RWPE2 (cell line): ENCODE measurements around the gene RPTOR.
A peak's percentile ranks its signal among the peaks of the same experiment; 100 is the strongest.

ENCODE experiments used
- ATAC-seq: fragments of 200-7000 bp; cut with Tn5 transposase; 3 replicates; pipeline ENCODE4 v1.9.1; 2021; ENCODE audit warnings: low read depth
- DNase-seq: peaks from one replicate; pipeline ENCODE4 v3.0.0-alpha.2; 2020; ENCODE audit warnings: low spot score
- H3K27ac ChIP-seq: fragments of 450-650 bp; 2 replicates; pipeline ENCODE4 v1.5.1; 2017; ENCODE audit warnings: mild to moderate bottlenecking; ENCODE audit not compliant: poor library complexity, severe bottlenecking
- H3K27me3 ChIP-seq: fragments of 250-450 bp; sonication (Bioruptor Pico); 2 replicates; pipeline ENCODE4 v1.5.1; 2021; ENCODE audit warnings: mild to moderate bottlenecking, moderate library complexity; ENCODE audit not compliant: insufficient read depth, poor library complexity, severe bottlenecking
- H3K36me3 ChIP-seq: fragments of 250-450 bp; sonication (Bioruptor Pico); 2 replicates; pipeline ENCODE4 v1.5.1; 2020; ENCODE audit warnings: low read depth, mild to moderate bottlenecking, moderate library complexity
- H3K4me1 ChIP-seq: fragments of 250-450 bp; sonication (Bioruptor Pico); 2 replicates; pipeline ENCODE4 v1.5.1; 2021; ENCODE audit warnings: mild to moderate bottlenecking, moderate library complexity; ENCODE audit not compliant: insufficient read depth, poor library complexity, severe bottlenecking
- H3K4me3 ChIP-seq: fragments of 250-450 bp; sonication (Bioruptor Pico); 2 replicates; pipeline ENCODE4 v1.5.1; 2021; ENCODE audit warnings: mild to moderate bottlenecking, moderate library complexity; ENCODE audit not compliant: severe bottlenecking
- H3K9me3 ChIP-seq: fragments of 250-450 bp; sonication (Bioruptor Pico); 2 replicates; pipeline ENCODE4 v1.5.1; 2021; ENCODE audit warnings: mild to moderate bottlenecking, moderate library complexity; ENCODE audit not compliant: severe bottlenecking
- CTCF ChIP-seq: fragments of 450-650 bp; IDR thresholded peaks from one replicate; pipeline ENCODE4 v1.5.1; 2017; ENCODE audit warnings: mild to moderate bottlenecking, moderate library complexity; ENCODE audit not compliant: poor library complexity, severe bottlenecking

RPTOR gene

GRCh38 chr17:80845069-80845862 lies 300.6 kb downstream of the RPTOR start:
- DNase-seq (peak; percentile 56), ATAC-seq (no peak)
- H3K27ac ChIP-seq = no peak overlapping the region
- peaks cover under 1% of the 10 kb centered on the region for H3K4me1 ChIP-seq
- H3K9me3 ChIP-seq = no peaks in the 10 kb centered on the region
- H3K4me3 ChIP-seq = no peak overlapping the region
- TF ChIP-seq CTCF = no peak
- H3K36me3 ChIP-seq = peaks cover 19% of the 10 kb centered on the region
- no peaks in the 10 kb centered on the region for H3K27me3 ChIP-seq

GRCh38 chr17:80845863-80846671 lies 301.4 kb downstream of the RPTOR start:
- Histone ChIP-seq H3K4me3 (no peak overlapping the region), H3K36me3 (peaks cover 22% of the 10 kb centered on the region), H3K27ac (no peak overlapping the region), H3K4me1 (peaks cover 9% of the 10 kb centered on the region), H3K27me3 (no peaks in the 10 kb centered on the region), H3K9me3 (no peaks in the 10 kb centered on the region)
- no peak for TF ChIP-seq CTCF
- ATAC-seq = no peak
- peak; percentile 51 for DNase-seq

GRCh38 chr17:80846932-80847331 lies 302.3 kb downstream of the RPTOR start:
- TF ChIP-seq CTCF = no peak

GRCh38 chr17:80847496-80848230 lies 303.0 kb downstream of the RPTOR start:
- Histone ChIP-seq H3K4me3 (no peak overlapping the region), H3K27ac (no peak overlapping the region), H3K27me3 (no peaks in the 10 kb centered on the region), H3K9me3 (no peaks in the 10 kb centered on the region), H3K4me1 (peaks cover 15% of the 10 kb centered on the region), H3K36me3 (peaks cover 22% of the 10 kb centered on the region)
- TF ChIP-seq CTCF = no peak
- no peak for ATAC-seq
- peak; percentile 56 for DNase-seq

More at GRCh38 chr17:80846932-80847331, 302.3 kb downstream of the RPTOR start:
- Histone ChIP-seq H3K4me1 (peaks cover 15% of the 10 kb centered on the region), H3K4me3 (no peak overlapping the region), H3K27me3 (no peaks in the 10 kb centered on the region), H3K36me3 (peaks cover 22% of the 10 kb centered on the region), H3K27ac (no peak overlapping the region), H3K9me3 (no peaks in the 10 kb centered on the region)
- ATAC-seq (no peak), DNase-seq (peak; percentile 54)
